HepG2 (cell line): Measurements from ENCODE around the gene CASS4. TPM values are rescaled to one million over a fixed set of nuclear protein-coding genes. Genes with fewer than 3 reads are reported as not detected.

Source experiments
- ARNTL ChIP-seq: sonication (generic); formaldehyde crosslinking; IDR thresholded peaks from 2 replicates; pipeline ENCODE4 v1.4.0; 2020; ENCODE audit warnings: mild to moderate bottlenecking, missing genetic modification reagents
- BCL6 ChIP-seq: IDR thresholded peaks from 2 replicates; pipeline ENCODE4 v1.6.1; 2016; ENCODE audit warnings: missing genetic modification reagents, missing compliant biosample characterization
- CHCHD3 ChIP-seq: sonication (generic); formaldehyde crosslinking; IDR thresholded peaks from 2 replicates; pipeline ENCODE4 v1.8.0; 2022; ENCODE audit warnings: mild to moderate bottlenecking, missing genetic modification reagents, moderate library complexity
- GPN1 ChIP-seq: sonication (generic); formaldehyde crosslinking; IDR thresholded peaks from 2 replicates; pipeline ENCODE4 v1.5.1; 2020; ENCODE audit warnings: missing genetic modification reagents, borderline replicate concordance
- HES4 ChIP-seq: sonication (generic); formaldehyde crosslinking; IDR thresholded peaks from 2 replicates; pipeline ENCODE4 v1.9.0; 2021; ENCODE audit warnings: mild to moderate bottlenecking, missing genetic modification reagents, borderline replicate concordance
- HOXA9 ChIP-seq: sonication (generic); formaldehyde crosslinking; IDR thresholded peaks from 2 replicates; pipeline ENCODE4 v1.8.1; 2022; ENCODE audit warnings: missing genetic modification reagents, mild to moderate bottlenecking, moderate library complexity, borderline replicate concordance
- NFKB2 ChIP-seq: sonication (generic); formaldehyde crosslinking; IDR thresholded peaks from 2 replicates; pipeline ENCODE4 v1.4.0; 2020; ENCODE audit warnings: missing genetic modification reagents, borderline replicate concordance
- NONO ChIP-seq, 2 experiments: fragments of 450-650 bp in 1 of 2; sonication (generic) in 1 of 2; formaldehyde crosslinking in 1 of 2; IDR thresholded peaks in 1 of 2; conservative IDR thresholded peaks in 1 of 2; 2 replicates each; pipeline versions ENCODE4 v1.6.1 to v1.8.0; 2017 to 2022; ENCODE audit warnings: mild to moderate bottlenecking in 1 of 2, missing genetic modification reagents in 1 of 2, moderate library complexity in 1 of 2
- PRPF4 ChIP-seq: fragments of 200-400 bp; formaldehyde crosslinking; IDR thresholded peaks from 2 replicates; pipeline ENCODE4 v1.6.1; 2016; ENCODE audit warnings: low read length, low read depth; ENCODE audit not compliant: poor library complexity, severe bottlenecking
- RBM39 ChIP-seq: fragments of 200-400 bp; formaldehyde crosslinking; IDR thresholded peaks from one replicate; pipeline ENCODE4 v1.6.1; 2018; ENCODE audit warnings: antibody characterized with exemption, mild to moderate bottlenecking, low read depth, low read length; ENCODE audit not compliant: poor library complexity, severe bottlenecking
- SALL1 ChIP-seq: sonication (generic); formaldehyde crosslinking; IDR thresholded peaks from 2 replicates; pipeline ENCODE4 v1.8.0; 2022; ENCODE audit warnings: mild to moderate bottlenecking, missing genetic modification reagents
- SAP130 ChIP-seq: IDR thresholded peaks from 2 replicates; pipeline ENCODE4 v1.6.1; 2016; ENCODE audit warnings: low read depth
- ZBTB7B ChIP-seq: sonication (generic); formaldehyde crosslinking; IDR thresholded peaks from 2 replicates; pipeline ENCODE4 v1.4.0; 2020; ENCODE audit warnings: missing genetic modification reagents
- ZFP37 ChIP-seq: sonication (generic); formaldehyde crosslinking; IDR thresholded peaks from 2 replicates; pipeline ENCODE4 v1.4.0; 2020; ENCODE audit warnings: missing genetic modification reagents, borderline replicate concordance
- ZNF18 ChIP-seq: sonication (generic); formaldehyde crosslinking; IDR thresholded peaks from 2 replicates; pipeline ENCODE4 v1.8.0; 2022; ENCODE audit warnings: mild to moderate bottlenecking, missing genetic modification reagents; ENCODE audit not compliant: insufficient replicate concordance
- ZNF20 ChIP-seq: sonication (generic); formaldehyde crosslinking; IDR thresholded peaks from 2 replicates; pipeline ENCODE4 v1.4.0; 2020; ENCODE audit warnings: mild to moderate bottlenecking, moderate library complexity, missing genetic modification reagents
- ZNF672 ChIP-seq: sonication (generic); formaldehyde crosslinking; IDR thresholded peaks from 2 replicates; pipeline ENCODE4 v1.8.1; 2022; ENCODE audit warnings: missing genetic modification reagents
- ZNF790 ChIP-seq: sonication (generic); formaldehyde crosslinking; IDR thresholded peaks from 2 replicates; pipeline ENCODE4 v1.8.0; 2022; ENCODE audit warnings: missing genetic modification reagents, mild to moderate bottlenecking, borderline replicate concordance
- polyA plus RNA-seq, 8 experiments: library from polyadenylated mRNA; depleted of rRNA in 3 of 8; stranded (reverse) in 7 of 8; unstranded in 1 of 8; fragments of >200 nt; fragmentation: Illumina TruSeq in 4 of 8; extraction: Trizol in 4 of 8; gene quantifications; 2 replicates each; pipeline versions ENCODE4 v1.2.1 to v1.2.3, GENCODE V29; 2011 to 2016; ENCODE audit warnings: low read depth in 4 of 8, missing spikeins in 1 of 8, mixed read lengths in 1 of 8; ENCODE audit not compliant: insufficient read depth in 1 of 8
- total RNA-seq, 5 experiments: library from RNA; depleted of rRNA; stranded (reverse); fragments of >200 nt; fragmentation: Illumina TruSeq; extraction: Trizol; gene quantifications; 2 replicates each; pipeline ENCODE4 v1.2.3, GENCODE V29; 2016; ENCODE audit warnings: low read depth in 1 of 5
- TF ChIP-seq, protein P1 (sequence below): sonication (generic); formaldehyde crosslinking; IDR thresholded peaks from 2 replicates; pipeline ENCODE4 v1.5.0; 2020; ENCODE audit warnings: missing genetic modification reagents, mild to moderate bottlenecking, borderline replicate concordance
- TF ChIP-seq, protein P2 (sequence below): sonication (generic); formaldehyde crosslinking; IDR thresholded peaks from 2 replicates; pipeline ENCODE4 v1.5.1; 2020; ENCODE audit warnings: missing genetic modification reagents, mild to moderate bottlenecking, borderline replicate concordance
- TF ChIP-seq, protein P3 (sequence below): sonication (generic); formaldehyde crosslinking; IDR thresholded peaks from 2 replicates; pipeline ENCODE4 v1.5.0; 2020; ENCODE audit warnings: mild to moderate bottlenecking, missing genetic modification reagents, borderline replicate concordance

CASS4 gene
- total and polyA plus RNA-seq, 2 of the 13 experiments (the other 11 are each of a cell fraction or from before 2014, with no cell fraction given): 0.17 to 0.49 TPM

DNA sequence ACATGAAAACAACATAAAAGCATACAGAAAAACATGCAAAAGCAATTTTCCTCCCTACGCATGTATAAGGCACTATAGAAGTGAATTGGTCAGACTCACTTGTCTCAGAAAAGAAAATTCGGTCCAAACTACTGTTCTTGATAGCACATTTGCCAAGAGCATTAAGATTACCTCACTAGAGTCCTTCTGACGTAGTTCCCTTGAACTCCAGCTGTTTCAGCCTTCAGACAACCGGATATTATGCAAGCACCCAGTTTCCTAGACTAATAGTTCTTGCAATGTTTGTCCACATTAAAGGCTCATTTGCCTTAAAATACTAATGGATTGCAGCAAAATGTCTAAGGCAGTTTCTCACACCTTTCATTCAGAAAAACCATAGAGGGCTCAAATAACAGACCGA lies 2.5 kb upstream of the CASS4 start (continued):
- TF ChIP-seq ZNF672 (CRISPR knock-in tag) (no peak), ZNF18 (CRISPR knock-in tag) (no peak), CHCHD3 (CRISPR knock-in tag) (no peak), HES4 (CRISPR knock-in tag) (no peak), ZBTB7B (no peak), NONO (IDR thresholded peaks at IDR 0.05) (no peak), NONO (CRISPR knock-in tag; conservative IDR thresholded peaks at IDR 0.05) (no peak), ZNF20 (no peak), SAP130 (CRISPR knock-in tag) (peak; percentile 31; the same call in 1 of the 2 replicates), ZNF790 (CRISPR knock-in tag) (no peak), HOXA9 (CRISPR knock-in tag) (no peak), RBM39 (no peak), PRPF4 (no peak), GPN1 (CRISPR knock-in tag) (no peak), ARNTL (CRISPR knock-in tag) (no peak), SALL1 (CRISPR knock-in tag) (no peak), NFKB2 (no peak), ZFP37 (CRISPR knock-in tag) (no peak), BCL6 (0 out of 2 replicates have a peak, but pooled peaks have one; percentile 23)
- TF ChIP-seq, protein P1, sequence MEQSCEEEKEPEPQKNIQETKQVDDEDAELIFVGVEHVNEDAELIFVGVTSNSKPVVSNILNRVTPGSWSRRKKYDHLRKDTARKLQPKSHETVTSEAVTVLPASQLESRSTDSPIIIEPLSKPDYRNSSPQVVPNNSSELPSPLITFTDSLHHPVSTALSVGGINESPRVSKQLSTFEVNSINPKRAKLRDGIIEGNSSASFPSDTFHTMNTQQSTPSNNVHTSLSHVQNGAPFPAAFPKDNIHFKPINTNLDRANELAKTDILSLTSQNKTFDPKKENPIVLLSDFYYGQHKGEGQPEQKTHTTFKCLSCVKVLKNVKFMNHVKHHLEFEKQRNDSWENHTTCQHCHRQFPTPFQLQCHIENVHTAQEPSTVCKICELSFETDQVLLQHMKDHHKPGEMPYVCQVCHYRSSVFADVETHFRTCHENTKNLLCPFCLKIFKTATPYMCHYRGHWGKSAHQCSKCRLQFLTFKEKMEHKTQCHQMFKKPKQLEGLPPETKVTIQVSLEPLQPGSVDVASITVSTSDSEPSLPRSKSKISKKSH (CRISPR knock-in tag): no peak
- TF ChIP-seq, protein P2, sequence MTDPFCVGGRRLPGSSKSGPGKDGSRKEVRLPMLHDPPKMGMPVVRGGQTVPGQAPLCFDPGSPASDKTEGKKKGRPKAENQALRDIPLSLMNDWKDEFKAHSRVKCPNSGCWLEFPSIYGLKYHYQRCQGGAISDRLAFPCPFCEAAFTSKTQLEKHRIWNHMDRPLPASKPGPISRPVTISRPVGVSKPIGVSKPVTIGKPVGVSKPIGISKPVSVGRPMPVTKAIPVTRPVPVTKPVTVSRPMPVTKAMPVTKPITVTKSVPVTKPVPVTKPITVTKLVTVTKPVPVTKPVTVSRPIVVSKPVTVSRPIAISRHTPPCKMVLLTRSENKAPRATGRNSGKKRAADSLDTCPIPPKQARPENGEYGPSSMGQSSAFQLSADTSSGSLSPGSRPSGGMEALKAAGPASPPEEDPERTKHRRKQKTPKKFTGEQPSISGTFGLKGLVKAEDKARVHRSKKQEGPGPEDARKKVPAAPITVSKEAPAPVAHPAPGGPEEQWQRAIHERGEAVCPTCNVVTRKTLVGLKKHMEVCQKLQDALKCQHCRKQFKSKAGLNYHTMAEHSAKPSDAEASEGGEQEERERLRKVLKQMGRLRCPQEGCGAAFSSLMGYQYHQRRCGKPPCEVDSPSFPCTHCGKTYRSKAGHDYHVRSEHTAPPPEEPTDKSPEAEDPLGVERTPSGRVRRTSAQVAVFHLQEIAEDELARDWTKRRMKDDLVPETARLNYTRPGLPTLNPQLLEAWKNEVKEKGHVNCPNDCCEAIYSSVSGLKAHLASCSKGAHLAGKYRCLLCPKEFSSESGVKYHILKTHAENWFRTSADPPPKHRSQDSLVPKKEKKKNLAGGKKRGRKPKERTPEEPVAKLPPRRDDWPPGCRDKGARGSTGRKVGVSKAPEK: no peak
- TF ChIP-seq, protein P3, sequence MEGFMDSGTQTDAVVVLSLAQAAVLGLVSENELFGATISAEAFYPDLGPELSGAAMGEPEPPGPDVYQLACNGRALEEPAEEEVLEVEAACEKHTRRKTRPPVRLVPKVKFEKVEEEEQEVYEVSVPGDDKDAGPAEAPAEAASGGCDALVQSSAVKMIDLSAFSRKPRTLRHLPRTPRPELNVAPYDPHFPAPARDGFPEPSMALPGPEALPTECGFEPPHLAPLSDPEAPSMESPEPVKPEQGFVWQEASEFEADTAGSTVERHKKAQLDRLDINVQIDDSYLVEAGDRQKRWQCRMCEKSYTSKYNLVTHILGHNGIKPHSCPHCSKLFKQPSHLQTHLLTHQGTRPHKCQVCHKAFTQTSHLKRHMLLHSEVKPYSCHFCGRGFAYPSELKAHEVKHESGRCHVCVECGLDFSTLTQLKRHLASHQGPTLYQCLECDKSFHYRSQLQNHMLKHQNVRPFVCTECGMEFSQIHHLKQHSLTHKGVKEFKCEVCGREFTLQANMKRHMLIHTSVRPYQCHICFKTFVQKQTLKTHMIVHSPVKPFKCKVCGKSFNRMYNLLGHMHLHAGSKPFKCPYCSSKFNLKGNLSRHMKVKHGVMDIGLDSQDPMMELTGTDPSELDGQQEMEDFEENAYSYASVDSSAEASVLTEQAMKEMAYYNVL (CRISPR knock-in tag): no peak
